H7 (cell line): ENCODE measurements around the gene EPHB3. TPM values are rescaled to one million over a fixed set of nuclear protein-coding genes. Genes with fewer than 3 reads are reported as not detected.

Source experiments
- DNase-seq: peaks from one replicate; pipeline ENCODE4 v3.0.0; 2012
- H3K27me3 ChIP-seq: 2 replicates; pipeline ENCODE4 v1.6.0; 2011; ENCODE audit warnings: mild to moderate bottlenecking, low read length; ENCODE audit not compliant: control insufficient read depth, insufficient read depth
- H3K36me3 ChIP-seq: replicated peaks from 2 replicates; pipeline ENCODE4 v1.5.1; 2011; ENCODE audit warnings: low read length; ENCODE audit not compliant: control insufficient read depth, insufficient read depth
- H3K4me3 ChIP-seq: 2 replicates; pipeline ENCODE4 v1.5.1; 2011; ENCODE audit warnings: low read depth, mild to moderate bottlenecking, control low read depth, low read length, moderate library complexity; ENCODE audit not compliant: insufficient read depth
- total RNA-seq: library from RNA; depleted of rRNA; stranded (reverse); fragments of >200 nt; shearing (Covaris generic); gene quantifications from 2 replicates; pipeline ENCODE4 v1.2.3, GENCODE V29; 2014

The EPHB3 gene
- total RNA-seq, 1 experiment from 2014 or later: 11.1 TPM

- Histone ChIP-seq H3K4me3 (no peak overlapping the region), H3K27me3 (peaks cover 90% of the 10 kb centered on the region), H3K36me3 (no peaks in the 10 kb centered on the region)
- peak; percentile 72 for DNase-seq
Observed at GRCh38 chr3:184565421-184566211, 4.0 kb downstream of the EPHB3 start.

GRCh38 chr3:184566441-184567414, 5.1 kb downstream of the EPHB3 start:
- Histone ChIP-seq H3K27me3 (peaks cover 93% of the 10 kb centered on the region), H3K4me3 (no peak overlapping the region), H3K36me3 (no peaks in the 10 kb centered on the region)
- no peak for DNase-seq

GRCh38 chr3:184567946-184568559, 6.5 kb downstream of the EPHB3 start:
- peak overlapping the region; percentile 62 for H3K4me3 ChIP-seq
- no peak for DNase-seq
- no peaks in the 10 kb centered on the region for H3K36me3 ChIP-seq
- peaks cover 93% of the 10 kb centered on the region for H3K27me3 ChIP-seq

GRCh38 chr3:184568560-184568923, 7.0 kb downstream of the EPHB3 start:
- peaks cover 90% of the 10 kb centered on the region for H3K27me3 ChIP-seq
- DNase-seq: no peak
- H3K4me3 ChIP-seq: peak overlapping the region; percentile 62
- no peaks in the 10 kb centered on the region for H3K36me3 ChIP-seq

GRCh38 chr3:184568924-184569829, 7.6 kb downstream of the EPHB3 start:
- peak overlapping the region; percentile 62 for H3K4me3 ChIP-seq
- peak; percentile 88 for DNase-seq
- H3K36me3 ChIP-seq: no peaks in the 10 kb centered on the region
- H3K27me3 ChIP-seq: peaks cover 86% of the 10 kb centered on the region

- no peak for DNase-seq
- no peaks in the 10 kb centered on the region for H3K36me3 ChIP-seq
- no peak overlapping the region for H3K4me3 ChIP-seq
- peaks cover 79% of the 10 kb centered on the region for H3K27me3 ChIP-seq
Observed at GRCh38 chr3:184570035-184570434, 8.4 kb downstream of the EPHB3 start.

- Histone ChIP-seq H3K4me3 (no peak overlapping the region), H3K27me3 (peaks cover 74% of the 10 kb centered on the region), H3K36me3 (no peaks in the 10 kb centered on the region)
- peak; percentile 82 for DNase-seq
Observed at GRCh38 chr3:184570489-184570888, 8.9 kb downstream of the EPHB3 start.

- Histone ChIP-seq H3K27me3 (peaks cover 64% of the 10 kb centered on the region), H3K36me3 (no peaks in the 10 kb centered on the region), H3K4me3 (no peak overlapping the region)
- no peak for DNase-seq
Observed at GRCh38 chr3:184571750-184572377, 10.3 kb downstream of the EPHB3 start.

GRCh38 chr3:184572633-184573270, 11.2 kb downstream of the EPHB3 start:
- no peaks in the 10 kb centered on the region for H3K36me3 ChIP-seq
- H3K4me3 ChIP-seq: no peak overlapping the region
- peaks cover 55% of the 10 kb centered on the region for H3K27me3 ChIP-seq
- no peak for DNase-seq

- Histone ChIP-seq H3K27me3 (peaks cover 39% of the 10 kb centered on the region), H3K4me3 (no peak overlapping the region), H3K36me3 (no peaks in the 10 kb centered on the region)
- DNase-seq: peak; percentile 90
Observed at GRCh38 chr3:184574515-184575417, 13.2 kb downstream of the EPHB3 start.

GRCh38 chr3:184575701-184576100, 14.1 kb downstream of the EPHB3 start:
- H3K36me3 ChIP-seq: no peaks in the 10 kb centered on the region
- no peak for DNase-seq
- H3K4me3 ChIP-seq: no peak overlapping the region
- peaks cover 31% of the 10 kb centered on the region for H3K27me3 ChIP-seq

- H3K27me3 ChIP-seq: peaks cover 23% of the 10 kb centered on the region
- H3K4me3 ChIP-seq: no peak overlapping the region
- DNase-seq: no peak
- no peaks in the 10 kb centered on the region for H3K36me3 ChIP-seq
Observed at GRCh38 chr3:184576457-184577240, 15.1 kb downstream of the EPHB3 start.
